Gastroesophageal sphincter (tissue), 4 donors: ENCODE data around the gene CEP97. TPM values are rescaled to one million over a fixed set of nuclear protein-coding genes. Genes with fewer than 3 reads are reported as not detected.
A peak's percentile ranks its signal among the peaks of the same experiment; 100 is the strongest.
"Not testable (repeated sequence)": the region's sequence is repeated elsewhere in the genome, so short reads cannot be mapped to it uniquely, and the experiment has no call there.

ENCODE experiments used
- ATAC-seq: fragments of 150-250 bp; one replicate; pipeline ENCODE4 v1.9.1; 2016; ENCODE audit warnings: mild to moderate bottlenecking, moderate library complexity
- H3K27ac ChIP-seq, 4 donors: fragments of 200-600 bp; sonication (generic) in 3 of 4; 1 replicate in 3 of 4; 2 replicates in 1 of 4; pipeline ENCODE4 v1.5.1; 2016 to 2019
- H3K27me3 ChIP-seq: fragments of 200-600 bp; sonication (generic); one replicate; pipeline ENCODE4 v1.5.1; 2019
- H3K36me3 ChIP-seq, 2 donors: fragments of 200-600 bp; sonication (generic); one replicate each; pipeline ENCODE4 v1.5.1; 2019; ENCODE audit warnings: control low read depth in 1 of 2
- H3K4me1 ChIP-seq, 3 donors: fragments of 200-600 bp; sonication (generic); 1 replicate in 2 of 3; 2 replicates in 1 of 3; pipeline ENCODE4 v1.5.1; 2016 to 2019; ENCODE audit warnings: control low read depth in 2 of 3
- H3K4me3 ChIP-seq, 2 donors: fragments of 200-600 bp; sonication (generic); one replicate each; pipeline ENCODE4 v1.5.1; 2019; ENCODE audit warnings: mild to moderate bottlenecking in 1 of 2, moderate library complexity in 1 of 2
- H3K9me3 ChIP-seq, 3 donors: fragments of 200-600 bp; sonication (generic); one replicate each; pipeline ENCODE4 v1.5.1; 2017 to 2019; ENCODE audit warnings: control low read depth in 2 of 3
- EP300 ChIP-seq: sonication (generic); formaldehyde crosslinking; IDR thresholded peaks from one replicate; pipeline ENCODE4 v1.6.1; 2017; ENCODE audit warnings: antibody characterized with exemption, mild to moderate bottlenecking
- POLR2A ChIP-seq, 2 donors: fragments of 450-650 bp; IDR thresholded peaks; one replicate each; pipeline ENCODE4 v1.6.1; 2017; ENCODE audit warnings: antibody characterized with exemption in 2 of 2, mild to moderate bottlenecking in 2 of 2, moderate library complexity in 1 of 2
- POLR2AphosphoS5 ChIP-seq: sonication (generic); formaldehyde crosslinking; IDR thresholded peaks from one replicate; pipeline ENCODE4 v1.6.1; 2017; ENCODE audit warnings: antibody characterized with exemption
- WGBS, 2 donors: methylation state at CpG; one replicate each; pipeline ENCODE4 v1.1.5; 2018; ENCODE audit warnings: low coverage in 1 of 2; 5-methylcytosine and 5-hydroxymethylcytosine counted together
- total RNA-seq, 4 donors: library from RNA; depleted of rRNA; stranded (reverse); fragments of >200 nt; gene quantifications; one replicate each; pipeline ENCODE4 v1.1.0, GENCODE V29; 2016
- TF ChIP-seq, protein P1 (sequence below), 4 experiments: fragments of 200-600 bp in 2 of 4; fragments of 450-650 bp in 2 of 4; sonication (generic) in 1 of 4; IDR thresholded peaks; one replicate each; pipeline ENCODE4 v1.5.1; 2017 to 2019; ENCODE audit warnings: antibody characterized with exemption in 4 of 4, mild to moderate bottlenecking in 2 of 4, moderate library complexity in 2 of 4

Gene CEP97
- total RNA-seq, 4 donors from 2014 or later = 7.8 to 11.4 (median 8.8) TPM

DNA sequence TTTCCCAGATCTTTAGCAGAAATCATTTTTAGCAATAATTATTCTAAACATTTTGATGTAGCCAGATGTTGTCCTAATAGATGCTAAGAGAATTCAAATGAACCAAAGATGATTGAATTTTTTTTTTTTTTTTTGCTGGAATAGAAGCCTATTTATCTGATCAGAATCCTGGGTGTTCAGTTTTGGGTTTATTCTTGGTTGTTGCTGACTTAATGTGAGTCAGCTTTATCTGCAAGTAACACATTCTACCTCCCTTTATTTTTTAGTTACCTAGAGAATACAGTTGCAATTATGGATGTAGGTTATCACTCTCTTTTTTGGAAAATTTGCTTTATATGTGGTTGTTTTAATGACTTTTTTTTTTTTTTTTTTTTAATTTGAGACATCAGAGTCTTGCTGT is 6.4 kb downstream of the CEP97 start:
- Histone ChIP-seq H3K9me3 (no peaks in the 10 kb centered on the region), H3K27me3 (no peaks in the 10 kb centered on the region), H3K4me3 (no peak overlapping the region), H3K36me3 (peaks cover 0 to 80% of the 10 kb centered on the region in 2 donors), H3K27ac (no peak overlapping the region), H3K4me1 (peaks cover 0 to 7% (median 0%) of the 10 kb centered on the region in 3 donors)
- TF ChIP-seq EP300 = no peak
- TF ChIP-seq, protein P1, sequence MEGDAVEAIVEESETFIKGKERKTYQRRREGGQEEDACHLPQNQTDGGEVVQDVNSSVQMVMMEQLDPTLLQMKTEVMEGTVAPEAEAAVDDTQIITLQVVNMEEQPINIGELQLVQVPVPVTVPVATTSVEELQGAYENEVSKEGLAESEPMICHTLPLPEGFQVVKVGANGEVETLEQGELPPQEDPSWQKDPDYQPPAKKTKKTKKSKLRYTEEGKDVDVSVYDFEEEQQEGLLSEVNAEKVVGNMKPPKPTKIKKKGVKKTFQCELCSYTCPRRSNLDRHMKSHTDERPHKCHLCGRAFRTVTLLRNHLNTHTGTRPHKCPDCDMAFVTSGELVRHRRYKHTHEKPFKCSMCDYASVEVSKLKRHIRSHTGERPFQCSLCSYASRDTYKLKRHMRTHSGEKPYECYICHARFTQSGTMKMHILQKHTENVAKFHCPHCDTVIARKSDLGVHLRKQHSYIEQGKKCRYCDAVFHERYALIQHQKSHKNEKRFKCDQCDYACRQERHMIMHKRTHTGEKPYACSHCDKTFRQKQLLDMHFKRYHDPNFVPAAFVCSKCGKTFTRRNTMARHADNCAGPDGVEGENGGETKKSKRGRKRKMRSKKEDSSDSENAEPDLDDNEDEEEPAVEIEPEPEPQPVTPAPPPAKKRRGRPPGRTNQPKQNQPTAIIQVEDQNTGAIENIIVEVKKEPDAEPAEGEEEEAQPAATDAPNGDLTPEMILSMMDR (IDR thresholded peaks at IDR 0.05) = no peak
- no peak for TF ChIP-seq POLR2AphosphoS5
- TF ChIP-seq POLR2A (IDR thresholded peaks at IDR 0.05) = no peak
- no peak for ATAC-seq

DNA sequence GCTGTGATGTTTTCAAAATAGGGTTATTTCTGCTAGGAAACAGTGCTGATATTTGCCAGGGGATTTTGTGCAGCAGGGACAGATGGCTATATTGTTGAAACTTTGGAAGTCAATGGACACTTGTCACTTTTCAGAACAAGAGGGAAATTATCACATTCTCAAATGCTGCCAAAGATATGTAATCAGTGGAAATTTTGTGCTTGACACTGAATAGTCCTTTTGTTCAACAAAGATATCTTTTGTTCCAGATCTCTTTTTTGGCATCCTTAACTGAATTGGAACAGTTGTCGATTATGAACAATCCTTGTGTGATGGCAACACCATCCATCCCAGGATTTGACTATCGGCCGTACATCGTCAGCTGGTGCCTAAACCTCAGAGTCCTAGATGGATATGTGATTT is 7.8 kb downstream of the CEP97 start:
- Histone ChIP-seq H3K27ac (peak overlapping the region in 1 of 4 donors; percentile 6), H3K27me3 (no peaks in the 10 kb centered on the region), H3K4me1 (no peaks in the 10 kb centered on the region), H3K4me3 (no peak overlapping the region), H3K9me3 (no peaks in the 10 kb centered on the region), H3K36me3 (peaks cover 0 to 92% of the 10 kb centered on the region in 2 donors)
- TF ChIP-seq, protein P1 (IDR thresholded peaks at IDR 0.05) = no peak
- TF ChIP-seq POLR2A (IDR thresholded peaks at IDR 0.05) = no peak
- TF ChIP-seq EP300 = no peak
- no peak for TF ChIP-seq POLR2AphosphoS5
- 76 to 87% methylated on average over 3 to 4 of the region's 4 CpGs for WGBS, 2 donors
- no peak for ATAC-seq

DNA sequence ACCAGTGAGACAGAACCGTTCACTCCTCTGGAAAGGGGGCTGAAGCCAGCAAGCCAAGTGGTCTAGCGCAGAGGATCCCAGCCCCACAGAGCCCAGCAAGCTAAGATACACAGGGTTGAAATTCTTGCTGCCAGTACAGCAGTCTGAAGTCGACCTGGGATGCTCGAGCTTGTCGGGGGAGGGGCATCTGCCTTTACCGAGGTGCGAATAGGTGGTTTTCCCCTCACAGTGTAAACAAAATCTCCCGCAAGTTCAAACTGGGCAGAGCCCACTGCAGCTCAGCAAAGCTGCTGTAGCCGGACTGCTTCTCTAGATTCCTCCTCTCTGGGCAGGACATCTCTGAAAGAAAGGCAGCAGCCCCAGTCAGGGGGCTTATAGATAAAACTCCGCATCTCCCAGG is 11.4 kb downstream of the CEP97 start:
- WGBS, 2 donors = 90 to 100% methylated on average over 2 of the region's 10 CpGs
- H3K36me3 ChIP-seq = peaks cover 0 to 64% of the 10 kb centered on the region in 2 donors
- TF ChIP-seq POLR2AphosphoS5 (no peak), EP300 (no peak), POLR2A (IDR thresholded peaks at IDR 0.05) (no peak)
- TF ChIP-seq, protein P1 (IDR thresholded peaks at IDR 0.05) = no peak

DNA sequence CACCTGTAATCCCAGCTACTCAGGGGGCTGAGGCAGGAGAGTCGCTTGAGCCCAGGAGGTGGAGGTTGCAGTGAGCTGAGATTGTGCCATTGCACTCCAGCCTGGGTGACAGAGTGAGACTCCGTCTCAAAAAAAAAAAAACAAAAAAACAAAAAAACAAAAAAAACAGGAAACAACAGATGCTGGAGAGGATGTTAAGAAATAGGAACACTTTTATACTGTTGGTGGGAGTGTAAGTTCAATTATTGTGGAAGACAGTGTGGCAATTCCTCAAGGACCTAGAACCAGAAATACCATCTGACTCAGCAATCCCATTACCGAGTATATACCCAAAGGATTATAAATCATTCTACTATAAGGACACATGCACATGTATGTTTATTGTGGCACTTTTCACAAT is 17.5 kb downstream of the CEP97 start:
- not testable (repeated sequence) for H3K4me1 ChIP-seq, H3K4me3 ChIP-seq, ATAC-seq, H3K9me3 ChIP-seq, H3K27me3 ChIP-seq, H3K27ac ChIP-seq
- peaks cover 0 to 16% of the 10 kb centered on the region in 2 donors for H3K36me3 ChIP-seq
- WGBS, 2 donors = 71 to 89% methylated on average over 1 to 2 of the region's 3 CpGs

More for the DNA sequence above, 11.4 kb downstream of the CEP97 start:
- Histone ChIP-seq H3K4me1 (no peaks in the 10 kb centered on the region), H3K4me3 (no peak overlapping the region), H3K27me3 (no peaks in the 10 kb centered on the region), H3K27ac (no peak overlapping the region), H3K9me3 (no peaks in the 10 kb centered on the region)
- ATAC-seq = no peak

DNA sequence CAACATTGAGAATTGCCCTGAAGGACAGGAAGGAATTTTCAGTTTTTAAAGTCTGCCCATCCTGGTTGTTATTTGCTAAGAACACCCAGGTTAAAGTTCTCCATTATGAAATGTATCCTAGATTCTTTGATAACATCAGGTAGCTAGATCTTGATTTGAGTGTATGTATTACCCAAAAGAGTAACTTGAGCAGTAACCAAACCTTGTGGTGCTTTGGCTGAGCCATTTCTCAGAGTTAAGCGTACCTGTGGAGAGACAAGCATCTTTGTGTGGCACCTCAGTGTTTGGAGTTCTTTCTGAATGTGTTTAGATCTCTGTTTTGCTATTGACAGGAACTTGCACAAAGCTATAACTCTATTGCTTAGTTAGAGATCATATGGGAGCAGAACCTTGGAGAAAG is 20.4 kb downstream of the CEP97 start:
- H3K9me3 ChIP-seq = no peaks in the 10 kb centered on the region
- no peaks in the 10 kb centered on the region for H3K4me1 ChIP-seq
- TF ChIP-seq POLR2A (IDR thresholded peaks at IDR 0.05) = no peak
- TF ChIP-seq, protein P1 (IDR thresholded peaks at IDR 0.05) = no peak
- no peak for TF ChIP-seq POLR2AphosphoS5
- TF ChIP-seq EP300 = no peak
- WGBS, 2 donors = 86 to 100% methylated on average over 1 of the region's 1 CpG
- no peak overlapping the region for H3K27ac ChIP-seq
- H3K36me3 ChIP-seq = peaks cover 0 to 18% of the 10 kb centered on the region in 2 donors
- H3K4me3 ChIP-seq = no peak overlapping the region
- no peak for ATAC-seq
- no peaks in the 10 kb centered on the region for H3K27me3 ChIP-seq

DNA sequence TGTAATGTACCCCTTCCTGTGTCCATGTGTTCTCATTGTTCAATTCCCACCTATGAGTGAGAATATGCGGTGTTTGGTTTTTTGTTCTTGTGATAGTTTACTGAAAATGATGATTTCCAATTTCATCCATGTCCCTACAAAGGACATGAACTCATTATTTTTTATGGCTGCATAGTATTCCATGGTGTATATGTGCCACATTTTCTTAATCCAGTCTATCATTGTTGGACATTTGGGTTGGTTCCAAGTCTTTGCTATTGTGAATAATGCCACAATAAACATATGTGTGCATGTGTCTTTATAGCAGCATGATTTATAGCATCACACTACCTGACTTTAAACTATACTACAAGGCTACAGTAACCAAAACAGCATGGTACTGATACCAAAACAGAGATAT is 21.5 kb downstream of the CEP97 start:
- H3K4me3 ChIP-seq, H3K9me3 ChIP-seq, H3K4me1 ChIP-seq, H3K27me3 ChIP-seq, ATAC-seq, H3K27ac ChIP-seq: not testable (repeated sequence)
- H3K36me3 ChIP-seq = peaks cover 0 to 18% of the 10 kb centered on the region in 2 donors
- no CpG with 5 or more reads among the region's 1 CpG for WGBS, 2 donors

DNA sequence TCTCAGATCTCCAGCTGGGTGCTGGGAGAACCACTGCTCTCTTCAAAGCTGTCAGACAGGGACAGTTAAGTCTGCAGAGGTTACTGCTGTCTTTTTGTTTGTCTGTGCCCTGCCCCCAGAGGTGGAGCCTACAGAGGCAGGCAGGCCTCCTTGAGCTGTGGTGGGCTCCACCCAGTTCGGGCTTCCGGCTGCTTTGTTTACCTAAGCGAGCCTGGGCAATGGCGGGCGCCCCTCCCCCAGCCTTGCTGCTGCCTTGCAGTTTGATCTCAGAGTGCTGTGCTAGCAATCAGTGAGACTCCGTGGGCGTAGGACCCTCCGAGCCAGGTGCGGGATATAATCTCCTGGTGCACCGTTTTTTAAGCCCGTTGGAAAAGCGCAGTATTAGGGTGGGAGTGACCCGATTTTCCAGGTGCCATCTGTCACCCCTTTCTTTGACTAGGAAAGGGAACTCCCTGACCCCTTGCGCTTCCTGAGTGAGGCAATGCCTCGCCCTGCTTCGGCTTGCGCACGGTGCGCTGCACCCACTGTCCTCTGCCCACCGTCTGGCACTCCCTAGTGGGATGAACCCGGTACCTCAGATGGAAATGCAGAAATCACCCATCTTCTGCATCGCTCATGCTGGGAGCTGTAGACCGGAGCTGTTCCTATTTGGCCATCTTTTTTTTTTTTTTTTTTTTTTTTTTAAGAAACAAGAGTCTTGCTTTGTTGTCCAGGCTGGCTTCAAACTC is 29.1 kb downstream of the CEP97 start:
- WGBS, 2 donors = 97 to 100% methylated on average over 6 of the region's 23 CpGs
- not testable (repeated sequence) for H3K9me3 ChIP-seq, H3K4me1 ChIP-seq, ATAC-seq, H3K4me3 ChIP-seq, H3K27me3 ChIP-seq, H3K27ac ChIP-seq
- H3K36me3 ChIP-seq = peaks cover 0 to 43% of the 10 kb centered on the region in 2 donors
